SK-N-MC (cell line): ENCODE data around the gene FSIP1.

Experiments used
- EZH2 ChIP-seq: fragments of 200-600 bp; sonication (generic); IDR thresholded peaks from one replicate; pipeline ENCODE4 v1.6.1; 2017; ENCODE audit warnings: antibody characterized with exemption
- FOXP2 ChIP-seq: optimal IDR thresholded peaks from 2 replicates; pipeline ENCODE3; 2011; ENCODE audit warnings: mild to moderate bottlenecking, moderate library complexity; ENCODE audit not compliant: insufficient read depth; ENCODE audit errors: extremely low read length, control extremely low read depth
- POLR2AphosphoS5 ChIP-seq: IDR thresholded peaks from 2 replicates; pipeline ENCODE4 v1.6.1; 2012; ENCODE audit warnings: mild to moderate bottlenecking, low read depth, low read length, borderline replicate concordance

DNA sequence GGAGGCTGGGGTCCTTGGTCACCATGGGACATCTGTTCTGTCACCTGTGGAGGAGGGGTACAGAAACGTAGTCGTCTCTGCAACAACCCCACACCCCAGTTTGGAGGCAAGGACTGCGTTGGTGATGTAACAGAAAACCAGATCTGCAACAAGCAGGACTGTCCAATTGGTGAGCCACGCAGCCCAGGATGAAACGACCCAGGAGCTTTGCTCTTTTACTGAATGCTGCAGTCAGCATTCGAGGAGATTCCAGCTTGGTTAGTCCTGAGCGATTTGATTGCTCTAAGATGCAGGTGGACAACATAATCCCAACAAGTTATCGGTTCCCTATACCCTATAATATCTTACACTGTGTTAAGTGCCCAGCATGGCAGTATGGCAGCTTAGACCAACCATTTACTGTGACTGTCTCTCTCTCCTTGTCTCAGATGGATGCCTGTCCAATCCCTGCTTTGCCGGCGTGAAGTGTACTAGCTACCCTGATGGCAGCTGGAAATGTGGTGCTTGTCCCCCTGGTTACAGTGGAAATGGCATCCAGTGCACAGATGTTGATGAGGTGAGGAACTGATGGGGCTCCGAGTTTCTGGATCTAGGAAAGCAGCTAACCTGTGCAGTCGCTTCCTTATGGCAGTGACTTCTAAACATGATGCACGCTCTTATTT lies 194.0 kb downstream of the FSIP1 start:
- TF ChIP-seq EZH2 (no peak), FOXP2 (no peak), POLR2AphosphoS5 (no peak)
